Measurements from ENCODE around the gene LAMA2.

Gene LAMA2

DNA sequence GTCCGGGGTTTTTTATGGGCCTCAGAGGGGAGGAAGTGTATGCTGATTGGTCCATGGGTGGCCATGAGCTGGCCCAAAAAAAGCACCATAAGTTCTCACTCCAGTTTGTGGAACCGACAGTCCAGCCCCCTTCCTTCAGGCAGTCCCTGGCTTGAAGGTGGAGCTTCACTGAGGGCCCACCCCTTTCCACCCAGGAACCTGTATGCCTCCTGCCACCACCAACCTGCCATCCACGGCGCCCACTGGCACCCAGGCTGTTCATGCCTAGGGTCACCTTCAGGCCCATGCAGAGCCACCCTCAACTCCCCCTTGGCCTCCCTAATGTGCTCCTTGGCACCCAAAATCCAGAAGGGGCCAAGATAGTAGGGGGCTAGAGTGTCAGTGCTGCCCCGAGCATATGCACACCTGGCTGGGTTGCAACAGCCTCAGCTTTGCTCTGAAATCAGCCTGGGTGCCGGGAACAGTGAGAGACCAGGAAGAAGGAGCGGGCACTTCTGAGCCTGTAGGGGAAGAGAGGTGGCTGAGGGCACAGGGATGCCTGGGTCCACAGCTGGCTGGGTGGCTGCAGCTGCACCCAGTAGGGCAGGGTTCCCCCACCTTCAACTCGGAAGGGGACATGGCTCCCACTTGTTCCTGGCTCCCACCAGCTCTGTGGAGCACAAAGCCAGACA, 534.6 kb downstream of the LAMA2 start:
- TF ChIP-seq, protein P1, sequence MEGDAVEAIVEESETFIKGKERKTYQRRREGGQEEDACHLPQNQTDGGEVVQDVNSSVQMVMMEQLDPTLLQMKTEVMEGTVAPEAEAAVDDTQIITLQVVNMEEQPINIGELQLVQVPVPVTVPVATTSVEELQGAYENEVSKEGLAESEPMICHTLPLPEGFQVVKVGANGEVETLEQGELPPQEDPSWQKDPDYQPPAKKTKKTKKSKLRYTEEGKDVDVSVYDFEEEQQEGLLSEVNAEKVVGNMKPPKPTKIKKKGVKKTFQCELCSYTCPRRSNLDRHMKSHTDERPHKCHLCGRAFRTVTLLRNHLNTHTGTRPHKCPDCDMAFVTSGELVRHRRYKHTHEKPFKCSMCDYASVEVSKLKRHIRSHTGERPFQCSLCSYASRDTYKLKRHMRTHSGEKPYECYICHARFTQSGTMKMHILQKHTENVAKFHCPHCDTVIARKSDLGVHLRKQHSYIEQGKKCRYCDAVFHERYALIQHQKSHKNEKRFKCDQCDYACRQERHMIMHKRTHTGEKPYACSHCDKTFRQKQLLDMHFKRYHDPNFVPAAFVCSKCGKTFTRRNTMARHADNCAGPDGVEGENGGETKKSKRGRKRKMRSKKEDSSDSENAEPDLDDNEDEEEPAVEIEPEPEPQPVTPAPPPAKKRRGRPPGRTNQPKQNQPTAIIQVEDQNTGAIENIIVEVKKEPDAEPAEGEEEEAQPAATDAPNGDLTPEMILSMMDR (IDR thresholded peaks at IDR 0.05) = no peak
- Histone ChIP-seq H3K27me3 (no peaks in the 10 kb centered on the region), H3K4me3 (ENCODE audit: low read depth in 1 of 2, low read length in 1 of 2) (no peak overlapping the region), H3K36me3 (no peaks in the 10 kb centered on the region), H3K4me1 (ENCODE audit: control insufficient read depth in 1 of 2, insufficient read depth in 1 of 2, low read depth in 1 of 2, low read length in 1 of 2) (no peaks in the 10 kb centered on the region), H3K9me3 (no peaks in the 10 kb centered on the region), H3K27ac (no peak overlapping the region)

DNA sequence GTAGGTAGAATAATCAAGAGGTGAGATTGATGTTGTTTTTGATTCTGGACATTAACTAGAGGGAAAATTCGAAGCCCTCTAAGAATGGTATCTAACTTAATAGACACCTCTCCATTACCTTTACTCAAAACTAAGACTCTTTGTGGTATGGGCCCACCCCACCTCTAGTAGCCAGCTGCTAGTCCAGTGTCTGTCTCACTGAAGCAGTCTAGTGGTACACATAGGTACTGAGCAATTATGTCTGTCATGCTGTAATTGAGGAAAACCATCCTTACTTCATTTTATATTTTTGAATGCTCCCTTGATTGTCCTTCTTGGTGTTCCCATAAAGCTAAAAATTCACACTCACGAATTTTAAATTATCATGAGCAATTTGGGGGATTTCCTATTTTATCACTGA, 536.4 kb downstream of the LAMA2 start:
- Histone ChIP-seq H3K4me3 (ENCODE audit: low read depth in 1 of 2, low read length in 1 of 2) (no peak overlapping the region), H3K27me3 (no peaks in the 10 kb centered on the region), H3K36me3 (no peaks in the 10 kb centered on the region), H3K9me3 (no peaks in the 10 kb centered on the region), H3K27ac (no peak overlapping the region), H3K4me1 (ENCODE audit: control insufficient read depth in 1 of 2, insufficient read depth in 1 of 2, low read depth in 1 of 2, low read length in 1 of 2) (no peaks in the 10 kb centered on the region)
- TF ChIP-seq, protein P1 (IDR thresholded peaks at IDR 0.05) = no peak

DNA sequence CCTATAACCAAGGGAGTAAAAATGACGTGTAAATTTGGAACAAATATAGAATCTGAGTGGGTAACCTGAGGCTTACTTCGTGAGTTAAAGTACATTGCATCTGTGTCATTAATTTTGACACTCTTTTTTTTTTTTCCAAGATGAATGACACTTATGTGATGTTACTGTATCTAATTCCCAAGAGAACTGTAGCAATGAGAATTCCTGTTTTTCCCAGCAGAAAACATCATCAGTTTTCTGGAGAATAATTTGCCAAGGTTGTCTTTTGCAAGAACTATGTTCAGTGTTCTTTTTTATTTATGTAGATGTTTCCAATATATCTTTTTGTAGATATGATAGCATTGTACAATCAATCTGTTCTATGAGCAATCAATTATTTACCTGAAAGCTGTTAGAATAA, 543.4 kb downstream of the LAMA2 start:
- H3K36me3 ChIP-seq = no peaks in the 10 kb centered on the region
- H3K27ac ChIP-seq = no peak overlapping the region
- TF ChIP-seq, protein P1 (IDR thresholded peaks at IDR 0.05) = no peak
- H3K4me1 ChIP-seq (ENCODE audit: control insufficient read depth in 1 of 2, insufficient read depth in 1 of 2, low read depth in 1 of 2, low read length in 1 of 2) = no peaks in the 10 kb centered on the region
- no peak overlapping the region for H3K4me3 ChIP-seq (ENCODE audit: low read depth in 1 of 2, low read length in 1 of 2)
- H3K27me3 ChIP-seq = no peaks in the 10 kb centered on the region
- no peaks in the 10 kb centered on the region for H3K9me3 ChIP-seq

DNA sequence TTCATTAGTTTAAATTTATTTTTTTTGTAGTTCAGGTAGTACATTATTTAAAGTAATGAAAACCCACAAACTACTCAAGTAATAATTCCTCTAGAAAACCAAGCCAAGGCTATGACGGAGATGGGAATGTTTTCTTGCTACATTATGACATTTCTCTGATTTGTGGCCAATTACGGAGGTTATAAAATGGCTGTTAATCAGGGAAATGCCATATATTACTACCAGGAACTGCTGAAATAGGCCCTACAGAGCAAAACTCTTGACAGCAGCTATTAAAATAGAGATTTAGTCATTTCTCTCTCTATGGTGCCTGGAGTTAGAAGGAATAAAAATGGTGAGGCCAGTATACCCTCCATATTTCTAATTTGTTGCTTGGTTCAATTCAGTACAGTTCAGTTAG, 547.0 kb downstream of the LAMA2 start:
- Histone ChIP-seq H3K27ac (no peak overlapping the region), H3K4me1 (ENCODE audit: control insufficient read depth in 1 of 2, insufficient read depth in 1 of 2, low read depth in 1 of 2, low read length in 1 of 2) (no peaks in the 10 kb centered on the region), H3K4me3 (ENCODE audit: low read depth in 1 of 2, low read length in 1 of 2) (no peak overlapping the region), H3K36me3 (no peaks in the 10 kb centered on the region), H3K9me3 (no peaks in the 10 kb centered on the region), H3K27me3 (no peaks in the 10 kb centered on the region)
- TF ChIP-seq, protein P1 (IDR thresholded peaks at IDR 0.05) = no peak

DNA sequence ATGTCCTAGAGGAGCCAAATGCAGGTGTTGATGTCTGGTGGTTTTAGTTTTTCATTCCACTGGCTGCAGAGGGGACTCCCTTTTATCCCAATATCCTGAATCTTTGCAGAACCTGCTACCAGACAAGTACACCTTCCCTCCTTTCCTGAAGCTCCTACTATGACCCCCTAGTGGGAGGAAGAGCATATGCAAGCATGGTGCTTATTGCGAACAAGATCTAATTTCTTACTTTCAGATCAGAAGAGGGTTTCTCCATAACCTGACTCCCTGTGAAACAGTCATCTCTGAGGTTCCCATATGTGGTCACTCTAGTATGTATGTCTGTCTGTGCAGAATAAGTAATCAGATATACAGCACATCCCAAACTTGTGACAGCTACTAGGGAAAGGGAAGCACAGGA, 549.8 kb downstream of the LAMA2 start:
- no peak overlapping the region for H3K27ac ChIP-seq
- H3K4me3 ChIP-seq (ENCODE audit: low read depth in 1 of 2, low read length in 1 of 2) = no peak overlapping the region
- H3K36me3 ChIP-seq = no peaks in the 10 kb centered on the region
- TF ChIP-seq, protein P1 (IDR thresholded peaks at IDR 0.05) = no peak
- no peaks in the 10 kb centered on the region for H3K9me3 ChIP-seq
- H3K4me1 ChIP-seq (ENCODE audit: control insufficient read depth in 1 of 2, insufficient read depth in 1 of 2, low read depth in 1 of 2, low read length in 1 of 2) = no peaks in the 10 kb centered on the region
- no peaks in the 10 kb centered on the region for H3K27me3 ChIP-seq

Measured in neutrophil (primary cell).